ENCODE data around the gene ADNP. TPM values are rescaled to one million over a fixed set of nuclear protein-coding genes. Genes with fewer than 3 reads are reported as not detected.
A peak's percentile ranks its signal among the peaks of the same experiment; 100 is the strongest.

ADNP gene
- polyA plus RNA-seq, 3 donors = 1.4 to 16.6 (median 3.3) TPM

DNA sequence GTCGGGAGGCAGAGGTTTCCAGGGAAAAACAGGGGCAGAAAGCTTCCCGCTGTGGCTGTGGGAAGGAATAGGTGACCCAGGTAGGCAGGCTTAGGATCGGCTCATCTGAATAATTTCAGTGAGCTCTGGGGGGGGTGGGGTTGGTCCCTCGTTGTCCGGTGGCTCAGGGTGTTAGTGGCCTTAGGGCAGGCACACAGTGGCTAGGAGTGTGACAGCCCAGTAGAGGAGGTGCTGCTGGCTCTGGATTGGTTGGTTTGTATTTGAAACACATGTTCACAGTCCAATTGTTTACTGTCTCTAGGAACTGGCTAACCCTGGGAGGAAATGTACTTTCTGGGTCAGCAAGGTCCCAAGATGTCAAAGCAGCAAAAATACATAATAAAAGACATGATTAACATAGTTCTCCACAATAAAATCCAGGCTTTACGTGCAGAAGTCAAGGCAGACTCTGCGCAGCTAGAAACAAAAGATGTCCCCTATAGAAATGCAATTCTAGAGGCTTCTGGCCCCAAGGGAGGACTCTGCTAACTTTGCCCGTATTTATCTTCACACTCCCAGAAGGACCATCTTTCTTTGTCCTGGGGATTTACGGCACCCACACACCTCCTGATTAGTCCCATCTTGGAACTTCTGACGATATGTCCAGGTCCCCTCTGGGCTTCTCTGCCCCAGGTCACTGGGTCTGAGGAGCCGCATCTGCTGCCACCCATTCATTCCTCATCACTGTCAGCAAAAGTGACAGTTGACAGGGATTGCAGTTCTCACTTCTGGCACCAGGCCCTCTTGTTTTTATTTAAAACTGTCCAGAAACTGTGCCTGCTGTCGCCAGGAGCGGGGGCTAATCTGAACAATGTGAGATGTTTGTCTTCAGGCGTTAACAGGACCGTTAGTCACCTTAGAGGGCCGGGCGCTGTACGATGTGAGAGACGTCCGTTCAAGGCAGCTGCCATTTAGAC lies 46.1 kb upstream of the ADNP start:
- H2AFZ ChIP-seq (ENCODE audit: insufficient read depth, low read depth, low read length, poor library complexity, severe bottlenecking) = no peak overlapping the region
- intact Hi-C loops (cut with micrococcal nuclease) = no loop called here
- H3K4me3 Mint-ChIP-seq = peak overlapping the region in 1 of 2 donors; percentile 40

More for the DNA sequence above, 46.1 kb upstream of the ADNP start:
- no peaks in the 10 kb centered on the region for H3K36me3 Mint-ChIP-seq
- TF ChIP-seq CTCF (IDR thresholded peaks at IDR 0.05) = no peak
- H3K79me2 ChIP-seq (ENCODE audit: insufficient read depth, low read length) = no peaks in the 10 kb centered on the region
- H4K20me1 ChIP-seq (ENCODE audit: insufficient read depth, low read length) = no peaks in the 10 kb centered on the region
- H3K9ac ChIP-seq (ENCODE audit: insufficient read depth, low read length, poor library complexity, severe bottlenecking) = no peak overlapping the region
- no peaks in the 10 kb centered on the region for H3K27me3 ChIP-seq (ENCODE audit: control insufficient read depth in 2 of 2, insufficient read depth in 2 of 2, low read length in 2 of 2)
- no peaks in the 10 kb centered on the region for H3K36me3 ChIP-seq (replicated peaks in 1 of 2; ENCODE audit: control insufficient read depth in 1 of 2, insufficient read depth in 2 of 2, low read length in 2 of 2)
- H3K4me1 ChIP-seq (ENCODE audit: control insufficient read depth in 1 of 2, insufficient read depth in 2 of 2, low read length in 2 of 2) = peaks cover 3 to 5% of the 10 kb centered on the region in 2 donors
- peaks cover 0 to 3% (median 0%) of the 10 kb centered on the region in 7 donors for H3K9me3 Mint-ChIP-seq
- no peak overlapping the region for H3K27ac Mint-ChIP-seq
- H3K4me1 Mint-ChIP-seq = peaks cover 26% of the 10 kb centered on the region
- DNase-seq = no peak
- WGBS (ENCODE audit: insufficient coverage) = 86% methylated on average over 19 of the region's 20 CpGs
- H3K27ac ChIP-seq (ENCODE audit: low read depth in 1 of 2, low read length in 2 of 2) = no peak overlapping the region
- no peaks in the 10 kb centered on the region for H3K9me3 ChIP-seq (replicated peaks in 1 of 2; ENCODE audit: control insufficient read depth in 1 of 2, insufficient read depth in 1 of 2, low read length in 2 of 2)
- H3K4me2 ChIP-seq (replicated peaks; ENCODE audit: extremely low read depth, low read length, poor library complexity, severe bottlenecking) = no peak overlapping the region
- no peak overlapping the region for H3K4me3 ChIP-seq (replicated peaks in 1 of 3; ENCODE audit: low read depth in 2 of 3, low read length in 3 of 3)
- H3K27me3 Mint-ChIP-seq (ENCODE audit: low read depth in 3 of 3) = peaks cover 16 to 24% (median 23%) of the 10 kb centered on the region in 3 donors
